GM21723 (cell line): ENCODE results near the gene POP4.

Experiments used
- ATAC-seq: cut with Tn5 transposase; IDR thresholded peaks from one replicate; pipeline ENCODE4 v1.9.1; 2021; ENCODE audit warnings: mild to moderate bottlenecking, moderate library complexity; ENCODE audit not compliant: unreplicated experiment

The POP4 gene

DNA sequence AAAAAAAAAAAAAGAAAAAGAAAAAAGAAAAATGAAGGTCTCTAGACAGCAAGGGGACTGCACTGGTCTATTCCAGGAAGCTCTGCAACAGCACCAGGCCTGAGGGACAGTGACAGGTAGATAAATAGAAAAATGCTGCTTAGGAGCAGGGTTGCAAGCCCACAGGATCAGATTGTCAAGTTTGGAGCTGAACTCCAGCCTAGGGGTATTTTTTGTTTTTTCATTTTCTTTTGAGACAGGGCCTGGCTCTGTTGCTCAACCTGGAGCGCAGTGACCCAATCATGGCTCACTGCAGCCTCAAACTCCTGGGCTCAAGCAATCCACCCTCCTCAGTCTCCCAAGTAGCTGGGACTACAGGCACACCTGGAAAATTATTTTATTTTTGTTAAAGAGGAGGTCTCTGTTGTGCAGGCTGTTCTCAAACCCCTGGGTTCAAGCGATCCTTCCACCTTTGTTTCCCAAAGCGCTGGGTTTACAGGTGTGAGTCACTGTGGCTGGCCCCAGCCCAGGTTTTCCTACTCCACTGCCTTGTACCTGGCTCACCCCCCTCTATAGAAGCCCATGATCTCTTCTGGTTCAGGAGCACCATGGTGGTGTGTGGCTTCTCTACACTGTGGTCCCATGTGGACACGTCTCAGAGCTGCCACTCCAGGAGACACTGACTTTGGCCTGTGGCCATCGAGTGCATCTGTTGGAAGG is 23.9 kb downstream of the POP4 start:
- ATAC-seq, result no peak

- no peak for ATAC-seq
These were observed 24.6 kb downstream of the POP4 start for GRCh38 chr19:29630655-29631054.

GRCh38 chr19:29631450-29631849 is 25.4 kb downstream of the POP4 start:
- ATAC-seq, result no peak

GRCh38 chr19:29634002-29634401 is 27.9 kb downstream of the POP4 start:
- ATAC-seq, result no peak

DNA sequence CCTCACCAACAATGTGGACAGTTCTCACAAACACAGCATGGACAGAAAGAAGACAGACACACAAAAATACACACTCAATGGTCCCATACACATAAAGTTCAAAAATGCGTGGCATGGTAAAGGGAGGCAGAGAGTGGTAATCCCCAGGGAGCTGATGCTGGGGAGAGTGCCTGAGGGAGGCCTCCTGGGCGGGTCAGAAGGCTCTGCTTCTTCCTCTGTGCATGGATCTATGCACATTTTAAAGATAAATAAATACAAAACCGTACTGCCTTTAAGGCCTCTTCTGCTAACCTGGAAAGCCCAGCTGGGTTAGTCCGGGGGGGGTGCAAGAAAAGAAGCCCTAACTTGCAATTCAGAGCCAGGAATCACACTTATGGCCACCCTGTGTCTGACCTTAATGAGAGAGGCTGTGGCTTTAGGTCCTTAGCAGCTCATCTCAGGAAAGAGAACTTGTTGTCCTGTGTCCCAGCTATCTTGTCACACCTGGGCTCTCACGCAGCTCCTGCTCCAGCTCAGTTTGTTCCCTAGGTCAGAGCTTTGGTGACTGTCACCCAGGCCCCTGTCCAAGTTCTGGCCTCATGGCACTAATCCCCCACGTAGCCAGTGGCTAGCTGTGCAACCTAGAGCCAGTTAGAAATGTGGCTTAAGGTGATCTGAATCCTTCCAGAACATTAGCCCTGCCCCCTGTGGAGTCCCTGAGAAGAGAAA is 28.5 kb downstream of the POP4 start:
- ATAC-seq, result no peak

DNA sequence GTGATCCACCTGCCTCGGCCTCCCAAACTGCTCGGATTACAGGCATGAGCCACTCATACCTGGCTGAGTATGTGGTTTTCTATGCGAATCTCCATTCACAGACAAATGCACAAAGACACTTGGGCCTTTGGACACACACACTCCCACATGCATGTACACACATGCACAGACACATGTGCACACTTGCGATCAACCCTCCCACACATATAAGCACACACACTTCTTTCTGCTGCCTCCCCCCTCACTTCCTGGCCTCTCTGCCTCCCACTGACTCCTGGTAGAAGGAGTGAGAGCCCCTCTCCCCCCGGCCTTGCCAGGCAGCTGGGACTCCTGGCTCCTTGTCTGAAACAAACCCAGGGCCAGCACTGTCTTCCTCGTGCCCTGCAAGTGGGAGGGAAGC is 29.9 kb downstream of the POP4 start:
- no peak for ATAC-seq

DNA sequence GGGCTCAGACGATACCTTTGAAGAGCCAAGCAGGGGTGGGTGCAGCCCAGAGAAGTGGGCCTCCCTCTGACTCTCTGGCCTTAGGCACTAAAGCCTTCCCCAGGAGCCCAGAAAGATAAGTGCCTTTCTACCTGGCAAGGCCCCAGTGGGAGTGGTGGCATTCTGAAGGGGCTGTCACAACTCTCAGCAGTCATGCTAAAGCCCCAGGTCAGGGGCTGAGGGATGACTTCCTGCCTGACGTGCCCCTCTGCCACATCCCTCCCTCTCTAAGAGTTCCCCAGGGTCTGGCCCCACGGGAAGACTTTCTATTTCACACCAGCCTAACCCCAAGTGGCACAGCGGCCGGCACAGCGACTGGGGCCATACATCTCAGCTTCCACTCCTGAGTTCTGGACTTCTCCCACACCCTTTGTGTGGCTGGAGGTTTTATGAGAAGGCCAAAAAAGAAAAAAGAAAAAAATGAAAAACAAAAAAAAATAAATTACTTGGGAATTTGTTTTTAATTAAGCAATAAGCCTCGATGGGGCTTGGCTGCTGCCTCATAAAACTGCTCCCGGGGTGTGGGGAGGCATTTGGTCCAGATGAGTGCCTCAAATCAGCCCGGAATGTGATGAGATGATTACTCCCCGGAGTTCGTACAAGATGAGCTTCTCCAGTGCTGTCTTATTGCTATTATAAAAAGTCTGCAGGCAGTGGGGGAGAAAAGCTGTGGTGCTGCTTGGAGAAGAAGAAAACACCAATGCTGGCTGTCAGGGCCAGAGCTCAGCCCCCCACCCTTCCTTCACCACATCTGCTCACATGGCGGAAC is 30.7 kb downstream of the POP4 start:
- ATAC-seq, result no peak

DNA sequence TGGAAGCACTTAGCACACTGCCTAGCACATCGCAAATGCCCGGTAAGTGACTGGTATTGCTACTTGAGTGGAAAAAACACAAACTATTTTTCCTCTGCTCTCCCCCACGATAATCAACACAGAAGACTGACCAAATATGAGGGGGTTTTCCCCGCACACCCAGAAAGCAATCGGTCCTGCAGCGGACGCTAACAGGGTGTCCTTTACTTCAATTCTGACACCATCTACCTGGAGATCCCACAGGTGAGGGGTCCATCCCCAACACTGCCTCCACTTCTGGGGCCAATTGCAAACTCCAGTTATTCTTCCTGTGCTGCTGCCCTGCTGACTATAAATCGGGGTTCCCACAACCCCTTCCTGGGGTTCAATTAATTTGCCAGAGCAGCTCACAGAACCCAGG is 33.0 kb downstream of the POP4 start:
- no peak for ATAC-seq

- ATAC-seq, result no peak
These were observed 34.1 kb downstream of the POP4 start for GRCh38 chr19:29640231-29640630.

DNA sequence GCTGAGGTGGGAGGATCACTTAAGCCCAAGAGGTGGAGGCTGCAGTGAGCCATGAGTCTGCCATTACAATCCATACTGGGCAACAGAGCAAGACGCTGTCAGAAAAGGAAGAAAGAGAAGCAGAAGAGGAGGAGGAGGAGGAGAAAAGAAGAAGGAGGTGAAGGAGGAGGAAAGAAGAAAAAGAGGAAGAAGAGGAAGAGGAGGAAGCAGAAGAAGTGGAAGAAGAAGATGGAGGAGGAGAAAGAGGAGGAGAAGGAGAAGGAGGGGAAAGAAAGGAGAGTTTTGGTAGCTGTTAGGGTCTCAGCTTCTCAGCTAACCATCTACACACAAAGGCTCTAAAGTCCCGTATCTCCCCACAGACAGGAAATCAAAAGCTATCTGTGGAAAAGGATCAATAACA is 35.5 kb downstream of the POP4 start:
- no peak for ATAC-seq

DNA sequence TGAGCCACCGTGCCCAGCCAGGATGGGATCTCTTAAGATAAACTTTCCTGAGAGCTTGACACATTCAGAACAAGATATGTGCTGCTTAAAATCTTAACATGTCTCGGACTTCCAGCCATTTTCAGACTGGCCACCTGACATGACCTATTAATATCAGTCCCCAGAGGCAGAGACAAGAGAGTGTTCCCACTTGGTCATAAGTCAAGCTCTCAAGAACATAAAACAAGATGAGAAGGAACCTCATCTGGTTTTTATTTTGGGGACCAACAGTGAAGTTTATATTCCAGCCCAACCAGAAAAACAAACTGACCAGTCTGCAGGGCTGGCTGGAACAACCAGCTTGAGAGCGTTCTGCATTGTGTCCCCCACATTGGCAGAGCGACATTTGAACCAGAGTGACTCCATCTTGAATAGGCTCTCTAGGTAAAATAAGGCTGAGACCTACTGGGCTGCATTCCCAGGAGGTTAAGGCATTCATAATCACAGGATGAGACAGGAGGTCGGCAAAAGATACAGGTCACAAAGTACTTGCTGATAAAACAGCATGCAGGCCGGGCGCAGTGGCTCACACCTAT is 37.4 kb downstream of the POP4 start:
- ATAC-seq, result no peak

GRCh38 chr19:29644210-29644609 is 38.1 kb downstream of the POP4 start:
- ATAC-seq, result no peak

- no peak for ATAC-seq
These were observed 39.4 kb downstream of the POP4 start for GRCh38 chr19:29645491-29645867.

DNA sequence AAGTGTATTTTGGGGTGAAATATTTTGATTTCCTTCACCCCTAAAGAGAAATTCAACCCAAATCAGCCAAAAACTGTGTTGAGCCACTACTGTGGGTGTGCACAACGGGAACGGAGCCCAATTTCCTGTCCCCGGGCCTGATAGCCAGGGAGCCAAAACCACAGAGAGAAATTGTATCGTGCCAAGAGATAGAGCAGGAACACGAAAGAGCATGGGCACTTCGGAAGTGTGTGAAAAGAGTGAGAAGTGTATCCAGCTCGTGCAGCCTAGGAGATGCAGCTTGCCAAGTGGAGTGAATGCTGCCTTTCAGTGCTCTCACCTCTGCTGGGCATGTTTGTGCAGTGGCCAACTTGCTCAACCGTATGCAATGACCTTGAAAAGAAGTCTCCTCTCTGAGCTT is 39.8 kb downstream of the POP4 start:
- ATAC-seq, result no peak

- no peak for ATAC-seq
These were observed 44.8 kb downstream of the POP4 start for GRCh38 chr19:29650772-29651387.

GRCh38 chr19:29651622-29652394 is 45.7 kb downstream of the POP4 start:
- no peak for ATAC-seq

DNA sequence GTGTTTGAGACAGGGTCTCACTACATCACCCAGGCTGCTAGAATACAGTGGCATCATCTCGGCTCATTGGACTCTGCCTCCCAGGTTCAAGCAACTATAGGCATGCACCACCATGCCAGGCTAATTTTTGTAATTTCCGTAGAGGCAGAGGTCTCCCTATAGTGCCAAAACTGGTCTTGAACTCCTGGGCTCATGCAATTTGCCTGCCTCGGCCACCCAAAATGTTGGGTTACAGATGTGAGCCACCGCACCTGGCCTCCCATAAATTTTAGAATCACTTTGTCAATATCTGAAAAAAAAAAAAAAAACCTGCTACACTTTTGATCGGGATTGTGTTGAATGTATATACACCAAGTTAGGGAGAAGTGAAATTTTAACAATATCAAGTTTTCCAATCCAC is 47.3 kb downstream of the POP4 start:
- ATAC-seq, result no peak

GRCh38 chr19:29655648-29656335 is 49.7 kb downstream of the POP4 start:
- no peak for ATAC-seq

- no peak for ATAC-seq
These were observed 52.3 kb downstream of the POP4 start for GRCh38 chr19:29658221-29658991.
